ENCODE data around the gene TMEM163.

TMEM163 gene

GRCh38 chr2:134432435-134432883 is 286.3 kb downstream of the TMEM163 start:
- H3K4me3 ChIP-seq (ENCODE audit: low read depth, low read length), result no peak overlapping the region
- TF ChIP-seq CTCF (IDR thresholded peaks at IDR 0.05; ENCODE audit: borderline replicate concordance, insufficient read depth, low read depth, low read length), result no peak

GRCh38 chr2:134431838-134432434 is 286.9 kb downstream of the TMEM163 start:
- TF ChIP-seq CTCF (IDR thresholded peaks at IDR 0.05; ENCODE audit: borderline replicate concordance, insufficient read depth, low read depth, low read length), result no peak

GRCh38 chr2:134429886-134430285 is 288.9 kb downstream of the TMEM163 start:
- H3K4me3 ChIP-seq (ENCODE audit: low read depth, low read length), result no peak overlapping the region
- TF ChIP-seq CTCF (IDR thresholded peaks at IDR 0.05; ENCODE audit: borderline replicate concordance, insufficient read depth, low read depth, low read length), result no peak

More at GRCh38 chr2:134431838-134432434, 286.9 kb downstream of the TMEM163 start:
- no peak overlapping the region for H3K4me3 ChIP-seq (ENCODE audit: low read depth, low read length)

GRCh38 chr2:134426721-134427120 is 292.1 kb downstream of the TMEM163 start:
- no peak overlapping the region for H3K4me3 ChIP-seq (ENCODE audit: low read depth, low read length)
- no peak for TF ChIP-seq CTCF (IDR thresholded peaks at IDR 0.05; ENCODE audit: borderline replicate concordance, insufficient read depth, low read depth, low read length)

- no peak overlapping the region for H3K4me3 ChIP-seq (ENCODE audit: low read depth, low read length)
- TF ChIP-seq CTCF (IDR thresholded peaks at IDR 0.05; ENCODE audit: borderline replicate concordance, insufficient read depth, low read depth, low read length), result no peak
Measured at GRCh38 chr2:134425724-134426496, 292.9 kb downstream of the TMEM163 start.

GRCh38 chr2:134421556-134422328 is 297.1 kb downstream of the TMEM163 start:
- H3K4me3 ChIP-seq (ENCODE audit: low read depth, low read length), result no peak overlapping the region
- TF ChIP-seq CTCF (IDR thresholded peaks at IDR 0.05; ENCODE audit: borderline replicate concordance, insufficient read depth, low read depth, low read length), result no peak
